ENCODE measurements around the gene GRK1.
"Not testable (repeated sequence)": the region's sequence is repeated elsewhere in the genome, so short reads cannot be mapped to it uniquely, and the experiment has no call there.

GRK1 gene

DNA sequence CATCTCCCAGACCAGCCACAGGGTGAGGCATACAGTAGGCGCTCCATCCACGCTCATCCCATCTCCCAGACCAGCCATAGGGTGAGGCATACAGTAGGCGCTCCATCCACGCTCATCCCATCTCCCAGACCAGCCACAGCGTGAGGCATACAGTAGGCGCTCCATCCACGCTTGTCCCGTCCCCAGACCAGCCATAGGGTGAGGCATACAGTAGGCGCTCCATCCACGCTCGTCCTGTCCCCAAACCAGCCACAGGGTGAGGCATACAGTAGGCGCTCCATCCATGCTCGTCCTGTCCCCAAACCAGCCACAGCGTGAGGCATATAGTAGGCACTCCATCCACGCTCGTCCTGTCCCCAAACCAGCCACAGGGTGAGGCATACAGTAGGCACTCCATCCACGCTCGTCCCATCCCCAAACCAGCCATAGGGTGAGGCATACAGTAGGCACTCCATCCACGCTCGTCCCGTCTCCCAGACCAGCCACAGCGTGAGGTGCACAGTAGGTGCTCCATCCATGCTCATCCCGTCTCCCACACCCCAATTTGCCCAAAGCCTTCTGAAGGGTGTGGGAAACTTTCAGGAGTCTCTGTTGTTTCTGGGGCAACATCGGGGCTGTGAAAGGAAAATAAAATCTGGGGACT lies 78.6 kb downstream of the GRK1 start:
- DNase-seq = not testable (repeated sequence)

DNA sequence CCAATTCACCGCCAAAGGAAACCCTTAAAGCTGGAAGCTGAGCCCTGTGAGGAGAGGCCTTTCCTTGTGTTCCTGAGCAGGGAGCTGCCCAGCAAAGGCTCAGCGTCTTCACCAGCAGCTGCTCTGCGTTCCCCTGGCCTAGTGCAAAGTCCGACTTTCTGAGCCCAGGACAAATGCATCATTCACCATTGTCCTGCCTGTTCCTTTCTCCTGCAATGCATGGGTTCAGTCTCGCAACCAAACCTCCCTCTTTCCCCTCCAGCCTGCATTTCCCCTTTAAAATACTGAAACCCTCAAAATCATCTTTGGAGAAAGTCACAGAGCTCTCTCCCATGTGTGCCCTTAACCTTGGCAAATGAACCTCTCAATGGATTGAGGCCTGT lies 79.1 kb downstream of the GRK1 start:
- no peak for DNase-seq

DNA sequence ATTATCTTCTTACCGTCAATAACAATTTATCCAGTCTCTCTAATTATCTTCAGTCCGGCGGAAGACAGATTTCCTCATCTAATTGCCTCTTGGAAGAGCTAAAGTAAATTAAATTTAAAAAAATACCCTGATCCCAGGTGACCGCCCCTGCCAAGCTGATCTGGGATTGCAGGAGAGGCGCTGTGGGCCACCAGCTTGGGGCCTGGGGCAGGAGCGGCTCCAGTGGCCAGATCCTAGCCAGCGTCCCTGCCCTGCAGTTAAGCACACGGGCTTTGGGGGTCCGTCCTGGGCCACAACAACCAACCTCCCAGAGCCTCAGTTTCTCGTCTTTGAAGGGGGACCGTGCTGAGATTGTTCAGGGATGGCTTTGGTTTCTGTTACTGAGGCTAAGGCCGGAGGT lies 79.7 kb downstream of the GRK1 start:
- DNase-seq = no peak

DNA sequence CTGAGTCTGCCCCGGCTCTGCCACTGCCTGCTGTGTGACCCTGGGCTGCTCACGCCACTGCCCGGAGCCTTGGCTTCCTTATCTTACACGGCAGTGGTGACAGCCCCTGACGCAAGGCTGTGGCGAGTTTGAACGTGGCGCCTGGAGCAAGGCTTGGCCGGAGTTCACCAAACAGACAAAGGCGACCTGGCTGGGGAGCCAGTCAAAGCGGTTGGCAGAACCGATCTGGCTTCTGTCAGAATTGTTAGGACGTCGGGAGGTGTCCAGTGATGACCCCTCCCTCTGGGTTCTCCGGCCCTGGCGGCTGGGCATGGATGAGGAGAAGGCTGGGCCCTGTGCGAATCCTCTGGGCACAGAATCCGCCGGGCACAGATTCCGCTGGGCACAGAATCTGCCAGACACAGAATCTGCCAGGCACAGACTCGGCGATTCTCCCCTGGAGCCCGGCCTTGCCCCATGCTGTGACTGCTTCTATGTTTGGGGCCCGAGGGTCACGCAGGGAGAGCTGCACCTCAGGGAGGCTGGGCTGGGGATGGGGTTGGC lies 80.3 kb downstream of the GRK1 start:
- DNase-seq = no peak

DNA sequence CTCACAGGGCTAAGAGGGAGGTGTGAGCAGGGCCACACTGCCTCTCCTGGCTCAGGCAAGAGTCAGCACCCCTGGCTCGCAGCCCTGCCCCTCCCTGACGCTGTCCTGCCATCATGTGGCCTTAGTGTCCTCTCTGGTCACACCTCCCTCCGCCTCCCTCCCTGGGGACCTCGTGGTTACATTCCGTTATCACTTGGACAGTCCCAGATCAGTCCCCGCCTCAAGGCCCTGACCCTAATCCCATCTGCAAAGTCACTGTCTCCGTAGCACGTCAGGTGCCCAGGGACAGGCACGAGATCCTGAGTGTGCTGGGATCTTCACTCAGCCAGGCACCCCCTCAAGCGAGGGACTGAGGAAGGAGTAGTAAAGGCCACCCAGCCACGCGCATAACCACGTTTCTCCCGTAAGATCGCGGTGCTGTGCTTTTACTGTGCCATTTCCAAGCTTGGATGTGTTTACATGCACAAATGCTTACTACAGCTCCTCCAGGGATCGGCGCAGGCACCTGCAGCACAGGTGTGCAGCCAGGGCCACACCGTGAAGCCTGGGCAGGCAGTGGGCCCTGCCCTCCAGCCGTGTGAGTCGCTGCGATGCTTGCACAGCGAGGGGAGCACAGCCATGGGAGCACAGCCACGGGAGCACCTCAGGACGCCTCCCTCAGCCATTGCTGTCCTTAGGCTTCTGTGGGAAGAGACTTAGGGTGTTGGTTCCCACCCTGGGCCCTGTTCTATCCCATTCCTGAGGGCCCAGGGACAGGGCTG lies 81.3 kb downstream of the GRK1 start:
- DNase-seq = no peak

DNA sequence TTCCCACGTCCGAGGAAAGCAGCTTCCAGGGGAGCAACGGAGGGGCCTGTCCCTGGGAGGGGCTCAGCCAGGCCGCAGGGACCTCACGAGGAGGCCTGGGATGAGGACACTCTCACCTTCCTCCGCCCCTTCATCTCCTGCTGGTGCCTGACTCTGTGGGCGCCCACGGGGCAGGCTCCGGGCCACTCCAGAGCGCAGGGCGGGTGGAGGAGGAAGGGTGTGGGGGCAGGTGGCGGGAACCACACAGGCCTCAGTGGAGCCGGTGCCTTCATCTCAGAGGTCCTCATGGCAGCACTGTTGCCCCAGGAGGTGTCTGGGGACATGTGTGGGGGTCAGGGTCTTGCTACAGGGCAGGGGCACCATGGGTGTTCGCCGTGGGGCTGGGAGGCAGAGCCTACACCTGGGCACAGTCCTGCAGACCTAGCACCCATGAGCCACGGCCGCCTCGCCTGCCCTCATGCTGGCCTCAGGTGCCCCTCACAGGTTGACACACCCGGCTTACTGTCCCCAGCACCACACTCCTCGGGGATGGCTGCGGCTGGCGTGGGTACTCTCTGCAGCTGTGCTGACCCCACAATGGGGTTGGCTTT lies 81.9 kb downstream of the GRK1 start:
- no peak for DNase-seq

DNA sequence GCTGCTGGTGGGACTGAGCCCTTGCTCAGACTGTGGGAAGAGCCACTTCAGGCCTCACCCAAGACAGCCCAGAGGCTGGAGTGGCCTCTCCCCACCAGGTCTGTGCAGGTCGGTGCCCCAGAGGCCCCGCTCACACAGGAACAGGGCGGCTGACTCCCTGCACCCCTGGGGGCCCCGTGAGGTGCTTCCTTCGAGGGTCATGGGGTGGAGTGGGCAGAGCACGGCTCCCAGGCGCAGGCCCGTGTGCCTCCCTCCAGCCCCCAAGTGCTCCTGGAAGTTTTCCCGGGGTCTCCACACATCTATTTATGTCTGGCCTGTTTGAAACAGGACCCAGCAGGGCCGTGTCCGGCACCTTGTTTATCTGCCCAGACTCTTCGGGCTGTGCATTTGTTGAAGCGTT lies 82.5 kb downstream of the GRK1 start:
- no peak for DNase-seq

DNA sequence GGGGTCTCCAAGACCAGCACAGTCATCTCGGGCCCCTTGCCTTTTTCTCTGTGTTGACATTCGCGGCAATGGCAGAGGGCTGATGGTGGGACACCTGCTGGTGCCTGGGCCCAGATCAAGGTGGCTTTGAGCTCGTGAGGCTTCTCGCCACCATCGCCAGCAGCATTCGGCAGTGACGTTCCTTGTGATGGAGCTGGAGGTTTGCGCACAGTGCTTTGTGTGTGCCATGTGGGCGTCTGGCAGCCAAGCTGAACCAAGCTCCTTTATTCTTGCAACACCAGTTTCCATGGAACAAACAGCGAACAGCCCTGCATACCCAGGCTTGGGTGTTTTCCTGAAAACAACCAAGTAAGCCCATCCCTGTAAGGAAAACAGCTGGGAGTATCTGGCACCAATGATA lies 82.9 kb downstream of the GRK1 start:
- no peak for DNase-seq

DNA sequence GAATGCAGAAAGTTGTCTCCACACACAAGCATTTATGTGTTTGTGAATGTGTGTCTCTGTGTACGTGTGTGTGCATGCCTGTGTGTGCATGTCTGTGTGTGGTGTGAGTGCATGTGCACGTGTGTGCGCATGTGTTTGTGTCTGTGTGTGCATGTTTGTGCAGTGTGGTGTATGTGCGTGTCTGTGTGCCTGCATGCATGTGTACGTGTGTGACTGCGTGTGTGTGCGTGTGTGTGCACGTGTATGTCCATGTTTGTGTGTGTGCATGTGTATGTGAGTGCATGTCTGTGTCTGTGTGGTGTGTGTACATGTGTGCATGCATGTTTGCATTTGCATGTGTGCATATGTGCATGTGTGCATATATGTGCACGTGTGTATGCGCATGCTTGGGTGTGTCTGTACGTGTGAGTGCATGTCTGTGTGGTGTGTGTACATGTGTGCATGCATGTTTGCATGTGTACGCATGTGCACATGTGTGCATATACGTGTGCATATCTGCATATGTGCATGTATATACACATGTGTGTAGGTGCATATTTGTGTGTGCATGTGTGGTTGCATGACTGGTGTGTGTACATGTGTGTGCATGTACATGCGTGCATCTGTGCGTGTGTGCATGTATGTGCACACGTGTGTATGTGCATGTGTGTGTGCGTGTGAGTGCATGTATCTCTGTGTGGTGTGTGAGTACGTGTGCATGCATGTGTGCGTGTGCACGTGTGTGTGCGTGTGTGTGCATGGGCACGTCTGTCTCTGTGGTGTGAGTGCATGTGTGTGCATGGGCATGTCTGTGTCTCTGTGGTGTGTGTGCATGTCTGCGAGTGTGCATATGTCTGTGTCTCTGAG lies 83.8 kb downstream of the GRK1 start:
- no peak for DNase-seq

DNA sequence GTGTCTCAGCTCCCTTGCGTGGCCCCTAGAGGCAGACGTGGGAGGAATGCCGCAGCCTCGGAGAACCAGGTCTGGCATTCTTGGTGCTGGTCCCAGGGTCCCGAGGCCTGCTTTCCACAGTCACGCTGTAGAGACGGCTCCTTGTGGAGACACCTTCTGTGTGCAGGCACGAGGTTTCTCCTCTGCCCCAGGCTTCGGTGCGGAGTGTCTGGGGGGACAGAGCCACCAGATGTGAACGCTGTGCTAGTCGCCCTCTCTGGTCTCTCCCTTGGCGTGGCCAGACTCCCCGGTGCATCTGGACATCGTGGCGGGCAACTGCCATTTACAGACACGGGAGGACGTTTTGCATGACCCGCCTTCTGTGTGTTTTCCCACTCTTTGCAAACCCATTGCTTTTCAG lies 84.5 kb downstream of the GRK1 start:
- DNase-seq = no peak

DNA sequence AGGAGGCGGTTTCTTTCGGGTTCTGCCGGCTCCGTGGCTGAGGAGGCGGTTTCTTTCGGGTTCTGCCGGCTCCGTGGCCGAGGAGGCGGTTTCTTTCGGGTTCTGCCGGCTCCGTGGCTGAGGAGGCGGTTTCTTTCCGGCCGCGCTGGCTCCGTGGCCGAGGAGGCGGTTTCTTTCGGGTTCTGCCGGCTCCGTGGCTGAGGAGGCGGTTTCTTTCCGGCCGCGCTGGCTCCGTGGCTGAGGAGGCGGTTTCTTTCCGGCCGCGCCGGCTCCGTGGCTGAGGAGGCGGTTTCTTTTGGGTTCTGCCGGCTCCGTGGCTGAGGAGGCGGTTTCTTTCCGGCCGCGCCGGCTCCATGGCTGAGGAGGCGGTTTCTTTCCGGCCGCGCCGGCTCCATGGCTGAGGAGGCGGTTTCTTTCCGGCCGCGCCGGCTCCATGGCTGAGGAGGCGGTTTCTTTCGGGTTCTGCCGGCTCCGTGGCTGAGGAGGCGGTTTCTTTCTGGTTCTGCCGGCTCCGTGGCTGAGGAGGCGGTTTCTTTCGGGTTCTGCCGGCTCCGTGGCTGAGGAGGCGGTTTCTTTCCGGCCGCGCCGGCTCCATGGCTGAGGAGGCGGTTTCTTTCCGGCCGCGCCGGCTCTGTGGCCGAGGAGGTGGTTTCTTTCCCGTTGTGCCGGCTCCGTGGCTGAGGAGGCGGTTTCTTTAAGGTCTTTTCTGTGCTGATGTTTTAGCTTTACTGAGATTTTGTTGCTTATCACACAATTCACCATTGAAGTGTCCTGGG lies 85.4 kb downstream of the GRK1 start:
- DNase-seq = not testable (repeated sequence)

DNA sequence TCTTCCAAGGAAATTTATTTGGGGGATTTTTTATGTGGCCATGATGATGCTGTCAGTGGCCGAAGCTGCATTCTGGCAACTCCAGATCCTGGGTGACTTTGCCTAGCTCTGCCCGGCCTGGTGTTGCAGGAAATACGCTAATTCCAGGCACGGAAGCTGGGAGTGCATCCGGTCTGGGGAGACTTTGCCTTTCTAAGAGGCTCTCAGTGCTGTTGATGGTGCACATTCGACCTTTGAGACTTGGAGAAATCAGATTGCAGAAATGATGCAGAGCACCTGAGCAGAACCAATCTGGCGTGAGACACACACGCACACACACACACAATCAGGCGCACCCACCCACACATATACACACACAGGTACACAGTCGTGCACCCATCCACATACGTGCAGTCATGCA lies 86.2 kb downstream of the GRK1 start:
- DNase-seq = no peak

DNA sequence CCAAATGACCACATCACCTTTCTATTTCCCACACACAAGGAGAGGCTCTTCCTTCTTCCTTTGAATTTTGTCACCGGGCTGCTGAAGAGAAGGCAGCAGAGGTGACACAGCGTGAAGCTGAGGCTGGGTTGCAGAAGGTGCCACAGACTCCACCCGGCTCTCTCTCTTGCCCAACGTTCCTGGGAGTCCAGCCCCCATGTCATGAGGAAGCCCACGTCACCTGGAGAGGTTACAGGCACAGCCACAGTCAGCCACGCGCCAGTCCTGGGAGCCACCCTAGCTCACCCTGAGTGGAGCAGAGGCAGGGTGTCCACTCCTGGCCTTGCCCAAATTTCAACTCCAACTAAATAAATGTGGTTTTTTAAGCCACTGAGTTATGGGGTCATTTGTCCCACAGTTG lies 87.2 kb downstream of the GRK1 start:
- no peak for DNase-seq

DNA sequence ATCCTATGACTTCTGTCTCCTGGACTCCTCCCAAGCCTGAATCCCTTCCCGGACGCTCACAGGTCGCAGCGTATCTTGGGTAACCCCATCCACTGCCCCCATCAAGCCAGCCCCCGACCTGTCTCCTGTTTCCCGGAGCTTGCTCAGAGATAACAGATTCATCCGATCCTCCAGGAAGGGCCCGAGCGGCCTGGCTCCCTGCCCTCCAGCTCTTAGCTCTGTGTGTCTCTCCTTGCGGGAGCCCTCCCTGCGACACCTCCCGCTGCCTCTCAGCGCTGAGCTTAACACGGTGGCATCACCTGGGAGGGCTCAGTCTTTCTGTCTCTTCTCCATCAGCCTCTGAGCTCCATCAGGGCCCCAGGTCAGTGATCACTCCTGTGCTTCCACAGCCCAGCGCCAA lies 87.7 kb downstream of the GRK1 start:
- DNase-seq = no peak

DNA sequence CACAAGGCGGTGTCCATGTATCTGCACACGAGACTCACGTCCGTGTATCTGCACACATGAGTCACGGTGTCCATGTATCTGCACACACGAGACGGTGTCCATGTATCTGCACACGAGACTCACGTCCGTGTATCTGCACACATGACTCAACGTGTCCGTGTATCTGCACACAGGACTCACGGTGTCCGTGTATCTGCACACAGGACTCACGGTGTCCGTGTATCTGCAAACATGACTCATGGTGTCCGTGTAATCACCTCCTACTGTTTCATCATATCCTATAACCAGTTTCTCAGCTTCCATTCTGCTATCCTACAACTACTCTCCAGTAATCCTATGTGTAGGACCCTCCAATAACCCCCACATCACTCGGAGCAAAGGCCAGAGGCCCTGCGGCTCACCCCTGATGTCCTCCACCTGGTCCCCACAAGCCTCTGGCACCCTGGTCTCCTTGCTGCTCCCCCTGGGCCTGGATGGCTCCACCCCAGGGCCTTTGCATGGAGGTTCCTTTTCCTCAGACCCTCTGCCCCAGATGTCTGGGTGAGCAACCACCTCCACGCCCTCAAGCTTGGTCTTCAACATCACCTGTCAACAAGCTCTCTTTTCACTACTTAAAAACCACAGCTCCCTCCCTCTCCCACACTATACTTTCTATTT lies 89.5 kb downstream of the GRK1 start:
- no peak for DNase-seq

DNA sequence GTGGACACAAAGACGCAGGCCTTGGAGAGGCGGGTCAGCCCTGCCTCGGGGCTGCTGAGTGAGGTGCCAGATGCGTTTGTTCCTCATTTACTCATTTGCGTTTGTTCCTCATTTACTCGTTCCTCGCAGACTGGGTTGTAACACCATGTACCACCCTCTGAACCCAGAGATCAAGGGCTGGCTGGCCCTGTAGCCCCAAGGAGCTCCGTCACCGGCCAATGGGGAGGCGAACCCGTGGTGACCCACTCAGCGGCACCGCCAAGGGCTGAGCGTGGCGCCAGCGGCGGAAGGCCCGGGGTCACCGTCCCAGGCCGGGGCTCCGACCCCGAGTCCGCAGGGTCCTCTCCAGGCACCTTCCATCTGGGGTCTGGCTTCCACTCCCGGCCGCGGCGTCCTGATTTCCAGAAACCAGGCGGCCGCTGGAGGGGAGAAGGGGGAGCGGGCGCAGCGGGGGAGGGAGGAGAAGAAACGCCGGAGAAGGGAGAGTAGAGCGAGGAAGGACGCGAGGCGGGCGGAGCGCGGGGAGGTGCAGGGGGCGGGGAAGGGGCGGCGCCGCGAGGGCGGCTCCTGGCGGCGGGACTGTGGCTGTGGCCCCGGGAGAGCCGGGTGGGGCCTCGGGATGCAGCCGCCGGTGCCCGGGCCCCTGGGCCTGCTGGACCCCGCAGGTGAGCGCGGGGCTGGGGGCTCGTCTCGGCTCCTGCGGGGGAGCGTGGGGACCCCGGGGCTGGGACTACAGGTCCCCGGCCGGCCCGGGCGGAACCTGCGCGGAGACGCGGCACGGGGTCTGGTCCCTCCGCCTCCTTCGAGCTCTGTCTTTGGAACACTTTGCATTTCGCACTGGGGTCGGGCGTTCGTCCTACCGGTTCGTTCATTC lies 91.9 kb downstream of the GRK1 start, which contains the start of gene TMEM255B:
Gene TMEM255B (plus strand): TSS at position 576 of the 874 bp plus-strand sequence. CDS start 44 bp downstream, at position 620.
- DNase-seq = peak; percentile 76

DNA sequence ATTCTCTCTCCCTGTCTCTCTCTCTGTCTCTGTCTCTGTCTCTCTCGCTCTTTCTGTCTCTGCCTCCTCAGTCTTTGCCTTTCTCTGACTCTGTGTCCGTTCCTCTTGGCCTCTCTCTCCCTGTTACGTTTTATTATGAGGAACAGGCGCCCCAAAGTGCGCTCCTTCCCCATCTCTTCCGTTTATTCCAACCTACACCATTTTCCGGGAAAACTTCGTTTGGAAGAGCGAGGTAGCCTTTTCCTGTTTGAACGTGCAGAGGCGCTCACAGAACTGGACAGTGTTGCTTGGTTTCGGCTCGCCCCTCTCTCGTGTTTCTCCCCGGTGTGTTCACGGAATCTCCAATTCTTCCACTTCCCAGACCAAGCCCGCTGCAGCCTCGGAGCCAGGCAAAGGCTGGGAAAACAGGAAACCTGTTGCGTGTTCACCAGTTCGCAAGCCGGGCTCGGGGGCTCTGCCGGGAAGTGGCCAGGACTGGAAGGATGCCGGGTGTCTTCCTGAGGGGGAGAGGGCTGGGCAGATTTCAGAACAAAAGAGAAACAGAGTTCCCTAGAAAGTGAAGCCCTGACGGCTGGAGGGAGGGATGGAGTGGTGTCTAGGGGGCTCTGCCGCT lies 92.6 kb downstream of the GRK1 start:
- DNase-seq = no peak

DNA sequence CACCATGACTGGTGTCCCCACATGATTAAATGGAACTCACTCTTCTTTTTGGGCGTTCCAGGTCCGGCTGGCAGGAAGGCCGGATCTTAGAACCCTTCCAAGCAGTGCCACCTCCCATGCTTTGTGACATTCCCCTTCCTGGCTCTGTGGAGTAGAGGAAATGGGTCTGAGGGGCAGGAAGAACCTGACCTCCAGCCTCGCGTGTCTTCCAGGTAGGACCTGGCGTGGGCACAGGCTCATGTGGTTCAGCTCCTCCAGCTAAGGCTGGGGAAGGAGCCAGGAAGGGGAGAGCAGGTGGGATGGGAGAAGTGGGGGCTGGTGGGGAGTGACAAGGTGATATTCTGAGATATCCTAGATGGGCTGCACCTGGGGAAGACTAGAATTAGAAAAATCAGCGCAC lies 94.1 kb downstream of the GRK1 start:
- no peak for DNase-seq

DNA sequence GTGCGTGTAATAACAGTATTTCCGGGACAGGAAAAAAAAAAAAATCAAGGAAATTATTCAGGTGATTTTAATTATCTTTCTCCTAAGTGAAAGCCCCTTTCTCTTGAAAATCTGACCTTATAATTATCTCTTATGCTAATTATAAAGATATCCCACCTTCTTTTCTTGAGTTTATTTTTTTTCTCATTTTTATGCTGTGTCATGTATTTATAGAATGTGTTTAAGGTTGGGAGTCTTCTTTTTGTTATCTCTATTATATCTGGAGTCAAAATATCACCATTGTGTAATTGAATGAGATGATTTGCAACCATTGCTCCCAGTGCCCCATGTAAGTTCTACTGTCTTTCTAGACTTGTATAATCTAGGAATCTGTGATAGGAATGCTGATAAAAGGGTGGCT lies 95.1 kb downstream of the GRK1 start:
- DNase-seq = no peak

DNA sequence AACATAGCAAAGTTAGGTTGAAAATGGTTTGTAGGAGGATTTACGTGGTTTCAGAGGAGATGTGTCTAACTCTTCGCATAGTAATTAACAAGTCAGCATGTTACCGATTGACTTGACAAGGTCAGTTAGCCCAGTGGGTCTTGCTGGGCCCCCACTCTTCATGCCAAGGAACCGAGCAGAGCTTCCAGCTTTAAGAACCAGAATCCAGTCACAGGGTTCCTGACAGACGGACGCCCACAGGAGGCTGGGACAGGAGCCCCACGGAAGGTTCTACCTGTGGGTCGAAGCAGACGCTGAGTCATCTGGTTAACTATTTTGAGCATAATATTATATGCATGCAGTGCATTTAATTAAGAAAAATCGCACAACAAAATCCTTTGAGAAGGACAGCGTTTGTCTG lies 95.5 kb downstream of the GRK1 start:
- DNase-seq = no peak
